ENCODE data around the gene NKPD1.

Gene NKPD1

DNA sequence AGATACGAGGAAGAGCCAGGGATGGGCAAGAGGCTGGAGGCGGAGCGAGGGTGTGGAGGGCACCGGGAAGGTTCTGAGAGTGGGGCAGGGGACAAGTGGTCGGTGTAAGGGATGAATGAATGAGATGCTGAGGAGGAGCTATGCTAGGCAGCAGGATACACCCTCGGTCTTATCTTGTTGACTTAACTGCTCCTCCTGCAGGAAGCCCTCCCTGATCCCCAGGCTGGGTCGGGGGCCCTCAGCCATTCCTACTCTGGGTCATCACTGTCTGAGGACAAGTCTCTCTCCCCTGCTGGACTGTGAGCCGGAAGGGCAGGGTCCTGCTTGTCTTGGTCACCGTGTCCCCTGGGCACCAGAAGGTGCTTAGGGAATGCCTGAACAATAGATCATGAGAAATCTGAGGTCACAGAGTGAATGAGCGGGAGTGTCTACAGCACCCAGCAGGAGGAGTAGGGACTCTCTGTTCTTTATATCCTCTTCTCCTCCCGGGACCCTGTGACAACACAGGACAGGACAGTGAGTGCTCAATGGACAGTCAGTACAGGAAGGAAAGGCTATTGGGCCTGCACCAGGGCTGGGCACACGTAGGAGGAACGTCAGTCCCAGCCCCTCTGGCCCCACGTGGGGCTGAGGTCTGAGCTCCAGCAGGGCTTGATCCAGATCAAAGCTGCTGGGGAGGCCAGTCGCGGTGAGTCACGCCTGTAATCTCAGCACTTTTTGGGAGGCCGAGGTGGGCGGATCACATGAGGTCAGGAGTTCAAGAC, 6.5 kb downstream of the NKPD1 start:
- Histone ChIP-seq H4K20me1 (peaks cover 29 to 80% (median 46%) of the 10 kb centered on the region in 11 experiments; a peak in 20 of 22 replicates), H3K36me3 (peaks cover 0 to 27% (median 5%) of the 10 kb centered on the region in 11 experiments; a peak in 8 of 22 replicates), H3K4me2 (peak overlapping the region; percentile 42 to 73 (median 68); a peak in 20 of 22 replicates), H3K4me1 (peaks cover 37 to 49% (median 42%) of the 10 kb centered on the region in 10 experiments), H3K27me3 (peaks cover 39 to 54% (median 46%) of the 10 kb centered on the region in 11 experiments), H3K9me3 (replicated peaks in 1 of 11) (peaks cover 0 to 10% (median 3%) of the 10 kb centered on the region in 11 experiments; a peak in 4 of 22 replicates), H3K4me3 (peak overlapping the region in 2 of 10 experiments; percentile 20 to 37; a peak in 1 of 20 replicates), H3K27ac (no peak overlapping the region), H3K9ac (0 out of 22 replicates have a peak overlapping the region, but pooled peaks of 1 of the 11 experiments have one; percentile 5)
- no peak for TF ChIP-seq Cebpa-rat (IDR thresholded peaks at IDR 0.05)

DNA sequence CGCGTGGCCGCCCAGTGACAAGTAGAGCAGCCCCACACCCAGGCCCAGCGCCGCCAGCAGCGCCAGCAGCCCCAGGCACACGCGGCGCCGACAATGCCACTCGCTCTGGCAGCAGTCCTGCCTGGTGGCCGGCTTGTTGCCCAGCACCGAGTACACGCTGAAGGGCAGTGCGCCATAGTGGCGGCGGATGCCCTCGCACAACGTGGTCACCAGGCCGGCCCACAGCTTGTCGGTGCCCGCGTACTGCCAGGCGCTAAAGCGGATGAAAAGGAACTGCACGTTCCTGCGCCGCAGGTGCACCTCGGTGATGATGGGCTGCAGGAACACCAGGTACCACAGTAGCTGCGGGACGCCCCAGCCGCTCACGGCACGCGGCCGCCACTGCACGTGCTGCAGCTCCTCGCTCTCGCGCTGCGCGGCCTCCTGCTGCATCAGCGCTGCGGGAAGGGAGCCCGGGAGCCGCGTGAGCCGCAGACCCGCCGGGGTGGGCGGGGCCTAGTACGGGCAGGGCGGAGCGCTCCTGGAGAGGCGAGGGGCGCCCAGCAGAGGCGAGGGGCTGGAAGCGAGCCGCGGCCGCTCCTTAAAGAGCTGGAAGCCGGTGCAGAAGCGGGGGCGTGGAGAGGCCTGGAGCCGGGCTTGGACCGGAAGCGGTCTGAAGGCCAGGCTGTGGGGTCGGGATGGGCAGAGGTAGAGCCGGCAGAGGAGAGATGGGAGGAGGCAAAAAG, 7.3 kb downstream of the NKPD1 start:
- H3K9me3 ChIP-seq (replicated peaks in 1 of 11): peaks cover 0 to 10% (median 3%) of the 10 kb centered on the region in 11 experiments; a peak in 4 of 22 replicates
- no peak for TF ChIP-seq Cebpa-rat (IDR thresholded peaks at IDR 0.05)
- peak overlapping the region; percentile 42 to 73 (median 68) for H3K4me2 ChIP-seq
- H3K9ac ChIP-seq: 0 out of 22 replicates have a peak overlapping the region, but pooled peaks of 1 of the 11 experiments have one; percentile 5
- H3K4me3 ChIP-seq: peak overlapping the region in 8 of 10 experiments; percentile 17 to 37 (median 24); a peak in 11 of 20 replicates
- H3K27me3 ChIP-seq: peaks cover 39 to 54% (median 46%) of the 10 kb centered on the region in 11 experiments
- H4K20me1 ChIP-seq: peaks cover 31 to 83% (median 50%) of the 10 kb centered on the region in 11 experiments; a peak in 20 of 22 replicates
- peaks cover 30 to 49% (median 40%) of the 10 kb centered on the region in 10 experiments for H3K4me1 ChIP-seq
- no peak overlapping the region for H3K27ac ChIP-seq
- peaks cover 0 to 28% (median 7%) of the 10 kb centered on the region in 11 experiments; a peak in 10 of 22 replicates for H3K36me3 ChIP-seq

DNA sequence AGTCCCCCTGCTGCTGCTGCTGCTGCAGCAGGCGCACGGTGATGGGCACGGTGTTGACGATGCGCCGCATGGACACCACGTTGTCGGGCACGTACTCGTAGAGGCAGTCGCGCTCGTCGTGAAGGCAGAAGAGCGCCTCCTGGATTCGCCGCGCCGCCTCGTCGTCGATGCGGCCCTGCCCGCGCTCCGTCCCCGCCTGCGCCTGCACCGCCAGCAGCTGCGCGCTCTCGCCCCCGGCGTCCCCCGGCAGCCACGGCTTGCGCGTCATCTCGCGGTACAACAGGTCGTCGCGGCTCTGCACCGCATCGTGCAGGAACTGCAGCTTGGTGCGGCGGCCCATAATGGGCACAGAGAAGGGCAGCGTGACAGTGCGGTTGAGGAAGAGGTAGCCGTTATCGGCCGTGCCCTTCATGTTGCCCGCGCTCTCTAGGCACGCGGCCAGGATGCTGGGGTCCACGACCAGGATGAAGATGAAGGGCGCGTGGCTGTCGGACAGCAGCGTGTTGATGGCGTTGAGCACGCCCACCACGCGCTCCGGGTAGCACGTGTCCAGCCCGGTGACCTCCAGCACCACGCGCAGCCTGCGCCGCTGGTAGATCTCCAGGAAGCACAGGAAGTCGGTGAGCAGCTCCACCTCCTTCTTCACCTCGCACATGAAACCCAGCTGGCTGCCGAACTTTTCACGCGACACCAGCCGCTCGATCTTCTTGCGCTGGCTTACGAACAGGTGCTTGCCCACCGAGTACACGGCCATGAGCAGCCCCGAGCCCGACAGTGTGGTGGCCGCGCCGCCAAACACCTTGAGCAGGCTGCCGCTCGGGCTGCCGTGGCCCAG, 8.1 kb downstream of the NKPD1 start:
- H3K9ac ChIP-seq: no peak overlapping the region
- peak overlapping the region in 8 of 10 experiments; percentile 17 to 37 (median 27); a peak in 10 of 20 replicates for H3K4me3 ChIP-seq
- H3K27ac ChIP-seq: no peak overlapping the region
- TF ChIP-seq Cebpa-rat (IDR thresholded peaks at IDR 0.05): no peak
- peaks cover 0 to 36% (median 11%) of the 10 kb centered on the region in 11 experiments; a peak in 12 of 22 replicates for H3K36me3 ChIP-seq
- H3K27me3 ChIP-seq: peaks cover 39 to 54% (median 46%) of the 10 kb centered on the region in 11 experiments
- H3K4me2 ChIP-seq: peak overlapping the region; percentile 42 to 73 (median 68)
- H4K20me1 ChIP-seq: peaks cover 35 to 86% (median 57%) of the 10 kb centered on the region in 11 experiments; a peak in 20 of 22 replicates
- peaks cover 0 to 10% (median 3%) of the 10 kb centered on the region in 11 experiments; a peak in 4 of 22 replicates for H3K9me3 ChIP-seq (replicated peaks in 1 of 11)
- peaks cover 29 to 49% (median 41%) of the 10 kb centered on the region in 10 experiments for H3K4me1 ChIP-seq

DNA sequence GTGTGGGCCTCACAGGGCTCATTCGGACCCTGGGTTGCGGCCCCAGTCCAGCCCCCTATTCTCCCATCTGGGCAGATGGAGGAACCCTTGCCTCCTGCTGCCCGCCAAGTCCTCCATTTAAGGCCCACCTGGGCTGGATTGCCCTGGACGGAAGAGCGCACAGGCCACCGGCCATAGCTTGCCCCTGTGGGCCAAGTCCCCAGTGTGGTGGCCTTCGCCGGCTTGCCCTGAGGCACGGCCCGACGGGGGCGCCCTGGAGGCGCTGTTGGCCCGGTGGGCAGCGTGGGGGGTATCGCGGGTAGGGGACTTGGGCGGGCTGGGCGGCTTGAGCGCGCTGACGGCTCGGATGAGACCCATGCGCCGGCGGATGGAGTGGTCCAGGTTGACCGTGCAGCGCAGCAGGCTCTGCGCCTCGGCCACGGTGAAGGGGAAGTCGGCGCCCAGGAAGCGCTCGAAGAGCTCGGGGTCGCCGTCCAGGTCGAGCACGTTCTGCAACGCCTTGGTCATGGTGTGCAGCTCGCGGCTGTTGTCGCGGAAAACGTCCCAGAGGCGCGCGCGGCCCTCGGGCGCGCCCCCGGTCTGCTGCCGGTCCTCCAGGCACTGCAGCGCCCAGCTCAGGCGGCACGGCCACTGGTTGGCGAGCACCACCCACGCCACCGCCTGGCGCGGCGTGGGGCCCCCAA, 8.8 kb downstream of the NKPD1 start:
- no peak overlapping the region for H3K27ac ChIP-seq
- H3K4me1 ChIP-seq: peaks cover 29 to 49% (median 41%) of the 10 kb centered on the region in 10 experiments
- no peak for TF ChIP-seq Cebpa-rat (IDR thresholded peaks at IDR 0.05)
- peaks cover 5 to 44% (median 18%) of the 10 kb centered on the region in 11 experiments; a peak in 18 of 22 replicates for H3K36me3 ChIP-seq
- peaks cover 35 to 93% (median 58%) of the 10 kb centered on the region in 11 experiments; a peak in 20 of 22 replicates for H4K20me1 ChIP-seq
- H3K27me3 ChIP-seq: peaks cover 39 to 54% (median 46%) of the 10 kb centered on the region in 11 experiments
- peak overlapping the region; percentile 42 to 73 (median 68); a peak in 21 of 22 replicates for H3K4me2 ChIP-seq
- peaks cover 0 to 10% (median 3%) of the 10 kb centered on the region in 11 experiments; a peak in 4 of 22 replicates for H3K9me3 ChIP-seq (replicated peaks in 1 of 11)
- peak overlapping the region in 4 of 10 experiments; percentile 14 to 31 (median 27); a peak in 2 of 20 replicates for H3K4me3 ChIP-seq
- no peak overlapping the region for H3K9ac ChIP-seq

DNA sequence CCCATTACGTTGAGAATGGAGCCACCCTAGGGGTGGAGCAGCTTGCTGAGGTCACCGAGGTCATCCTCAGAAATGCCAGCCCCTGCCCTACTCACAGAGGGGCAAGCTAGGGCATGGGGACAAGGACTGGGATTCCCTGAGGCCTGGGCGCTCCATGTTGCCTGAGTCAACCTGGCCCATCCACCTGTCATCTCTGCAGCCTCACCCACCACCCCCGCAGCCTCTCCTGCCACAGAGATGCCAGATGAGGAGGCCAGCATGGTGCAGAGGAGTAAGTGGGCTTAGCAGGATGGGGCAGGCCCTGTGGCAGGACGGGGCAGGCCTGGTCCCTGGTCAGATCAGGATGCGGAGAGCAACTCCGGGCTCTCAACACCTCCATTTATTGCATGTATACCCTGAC, 9.5 kb downstream of the NKPD1 start:
- TF ChIP-seq Cebpa-rat (IDR thresholded peaks at IDR 0.05): no peak
- Histone ChIP-seq H3K4me1 (peaks cover 30 to 49% (median 41%) of the 10 kb centered on the region in 10 experiments), H3K9me3 (replicated peaks in 1 of 11) (peaks cover 0 to 10% (median 3%) of the 10 kb centered on the region in 11 experiments; a peak in 4 of 22 replicates), H3K36me3 (peaks cover 11 to 50% (median 24%) of the 10 kb centered on the region in 11 experiments; a peak in 21 of 22 replicates), H3K27me3 (peaks cover 39 to 54% (median 46%) of the 10 kb centered on the region in 11 experiments), H3K9ac (no peak overlapping the region), H3K4me2 (no peak overlapping the region), H4K20me1 (peaks cover 40 to 93% (median 61%) of the 10 kb centered on the region in 11 experiments; a peak in 21 of 22 replicates), H3K27ac (no peak overlapping the region), H3K4me3 (no peak overlapping the region)

DNA sequence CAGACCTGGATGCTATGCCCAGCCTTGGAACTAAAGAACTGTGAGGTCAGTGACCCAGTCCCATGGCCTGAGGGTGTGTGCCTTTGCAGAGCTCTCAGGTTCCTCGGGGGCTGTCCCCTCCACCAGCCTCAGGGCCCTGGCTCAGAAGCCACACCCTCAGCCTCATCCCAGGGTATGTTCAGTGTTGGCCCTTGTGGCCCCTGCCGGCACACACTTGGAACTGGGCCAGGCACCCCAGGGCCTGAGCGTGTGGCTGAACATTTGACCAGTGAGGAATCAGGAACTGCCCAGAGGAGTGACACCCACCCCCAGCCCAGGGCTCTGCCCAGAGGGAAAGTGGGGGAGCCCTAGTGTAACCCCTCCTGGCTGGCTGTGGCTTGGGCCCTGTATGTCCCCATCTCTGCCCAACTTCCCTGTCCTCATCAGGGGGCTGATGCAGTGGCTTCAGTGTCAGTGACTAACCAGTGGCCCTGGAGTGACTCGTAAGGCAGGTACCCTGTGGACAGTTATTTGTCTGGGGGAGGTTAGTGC, 10.0 kb downstream of the NKPD1 start:
- Histone ChIP-seq H4K20me1 (peaks cover 40 to 93% (median 61%) of the 10 kb centered on the region in 11 experiments; a peak in 21 of 22 replicates), H3K9ac (no peak overlapping the region), H3K27ac (no peak overlapping the region), H3K4me1 (peaks cover 31 to 49% (median 41%) of the 10 kb centered on the region in 10 experiments), H3K4me3 (no peak overlapping the region), H3K4me2 (no peak overlapping the region), H3K27me3 (peaks cover 39 to 54% (median 46%) of the 10 kb centered on the region in 11 experiments), H3K36me3 (peaks cover 16 to 55% (median 29%) of the 10 kb centered on the region in 11 experiments; a peak in 21 of 22 replicates), H3K9me3 (replicated peaks in 1 of 11) (peaks cover 0 to 10% (median 3%) of the 10 kb centered on the region in 11 experiments; a peak in 4 of 22 replicates)
- TF ChIP-seq Cebpa-rat (IDR thresholded peaks at IDR 0.05): no peak

DNA sequence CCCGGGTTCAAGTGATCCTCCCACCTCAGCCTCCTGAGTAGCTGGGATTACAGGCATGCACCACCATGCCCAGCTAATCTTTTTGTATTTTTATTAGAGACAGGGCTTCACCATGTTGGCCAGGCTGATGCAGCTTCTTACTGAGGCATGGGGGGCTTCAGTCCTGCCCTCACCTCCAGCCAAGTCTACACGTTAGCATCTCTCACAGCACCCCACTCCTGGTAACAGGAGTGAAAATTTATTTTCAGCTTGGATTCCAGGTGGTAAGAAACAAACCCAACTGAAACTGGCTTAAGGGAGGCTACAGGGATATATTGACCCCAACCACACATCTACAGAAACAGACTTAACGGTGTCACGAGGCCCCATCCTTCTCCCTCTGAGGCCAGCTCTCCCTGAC, 10.6 kb downstream of the NKPD1 start:
- no peak overlapping the region for H3K9ac ChIP-seq
- peaks cover 21 to 59% (median 33%) of the 10 kb centered on the region in 11 experiments for H3K36me3 ChIP-seq
- no peak overlapping the region for H3K27ac ChIP-seq
- H3K4me3 ChIP-seq: no peak overlapping the region
- peaks cover 31 to 49% (median 41%) of the 10 kb centered on the region in 10 experiments for H3K4me1 ChIP-seq
- no peak for TF ChIP-seq Cebpa-rat (IDR thresholded peaks at IDR 0.05)
- peaks cover 0 to 10% (median 3%) of the 10 kb centered on the region in 11 experiments; a peak in 4 of 22 replicates for H3K9me3 ChIP-seq (replicated peaks in 1 of 11)
- H4K20me1 ChIP-seq: peaks cover 40 to 89% (median 61%) of the 10 kb centered on the region in 11 experiments; a peak in 21 of 22 replicates
- no peak overlapping the region for H3K4me2 ChIP-seq
- H3K27me3 ChIP-seq: peaks cover 39 to 51% (median 46%) of the 10 kb centered on the region in 11 experiments

Measured in BLaER1 treated with 17β-estradiol and CSF1 and Interleukin-3, amounts not matched to agents 10 nM and 100 nM (cell line).